ENCODE data around the gene AIM2.

GRCh38 chr1:159076438-159077119 is at the start of gene AIM2:
- TF ChIP-seq POLR2A (IDR thresholded peaks at IDR 0.05; ENCODE audit: low read depth, low read length) = peak; percentile 82
- TF ChIP-seq TAF1 (IDR thresholded peaks at IDR 0.05; ENCODE audit: borderline replicate concordance, low read depth, low read length) = peak; percentile 41; the same call in 1 of the 2 replicates
- TF ChIP-seq POLR2AphosphoS5 (IDR thresholded peaks at IDR 0.05; ENCODE audit: low read depth, low read length) = peak; percentile 74

Data from GM12892 (cell line).